HG03039 (cell line): Measurements from ENCODE around the gene NFATC2.
"Not testable (repeated sequence)": the region's sequence is repeated elsewhere in the genome, so short reads cannot be mapped to it uniquely, and the experiment has no call there.

Experiments
- ATAC-seq: cut with Tn5 transposase; IDR thresholded peaks from one replicate; pipeline ENCODE4 v1.9.1; 2021; ENCODE audit warnings: mild to moderate bottlenecking, moderate library complexity; ENCODE audit not compliant: unreplicated experiment

The NFATC2 gene

DNA sequence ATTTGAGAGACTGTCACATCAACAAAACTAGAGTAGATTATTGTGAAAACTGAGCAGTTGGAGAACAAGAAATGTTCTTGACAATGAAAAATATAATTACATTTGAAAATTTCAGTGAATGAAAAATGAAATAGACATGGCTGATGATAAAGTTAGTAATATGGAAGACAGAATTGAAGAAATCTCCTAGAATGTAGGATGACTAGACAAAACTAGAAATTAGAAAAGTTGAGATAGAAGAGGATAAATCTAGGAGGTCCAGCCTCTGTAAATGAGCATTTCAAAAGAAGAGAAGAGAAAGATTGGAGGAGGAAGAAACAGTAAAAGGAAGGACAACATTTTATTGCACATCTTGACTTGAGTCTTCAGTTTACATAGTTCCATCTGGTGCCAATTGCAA is 178.7 kb downstream of the NFATC2 start:
- no peak for ATAC-seq

- no peak for ATAC-seq
Observed at GRCh38 chr20:51363378-51363777, 179.1 kb downstream of the NFATC2 start.

GRCh38 chr20:51362254-51362653 is 180.3 kb downstream of the NFATC2 start:
- no peak for ATAC-seq

DNA sequence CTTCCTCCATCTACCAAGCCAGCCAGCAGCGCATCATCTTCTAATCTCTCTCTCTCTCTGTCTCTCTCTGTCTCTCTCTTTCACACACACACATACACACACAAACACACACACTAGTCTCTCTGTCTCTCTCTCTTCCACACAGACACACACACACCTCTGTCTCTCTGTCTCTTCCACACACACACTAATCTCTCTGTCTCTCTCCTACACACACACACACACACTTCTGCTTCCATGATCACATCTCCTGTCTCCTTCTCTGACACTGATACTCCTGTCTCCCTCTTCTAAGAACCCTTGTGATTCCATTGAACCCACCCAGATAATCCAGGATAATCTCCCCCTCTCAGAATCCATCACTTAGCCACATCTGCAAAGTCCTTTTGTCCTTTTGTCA is 181.3 kb downstream of the NFATC2 start:
- ATAC-seq, result no peak

DNA sequence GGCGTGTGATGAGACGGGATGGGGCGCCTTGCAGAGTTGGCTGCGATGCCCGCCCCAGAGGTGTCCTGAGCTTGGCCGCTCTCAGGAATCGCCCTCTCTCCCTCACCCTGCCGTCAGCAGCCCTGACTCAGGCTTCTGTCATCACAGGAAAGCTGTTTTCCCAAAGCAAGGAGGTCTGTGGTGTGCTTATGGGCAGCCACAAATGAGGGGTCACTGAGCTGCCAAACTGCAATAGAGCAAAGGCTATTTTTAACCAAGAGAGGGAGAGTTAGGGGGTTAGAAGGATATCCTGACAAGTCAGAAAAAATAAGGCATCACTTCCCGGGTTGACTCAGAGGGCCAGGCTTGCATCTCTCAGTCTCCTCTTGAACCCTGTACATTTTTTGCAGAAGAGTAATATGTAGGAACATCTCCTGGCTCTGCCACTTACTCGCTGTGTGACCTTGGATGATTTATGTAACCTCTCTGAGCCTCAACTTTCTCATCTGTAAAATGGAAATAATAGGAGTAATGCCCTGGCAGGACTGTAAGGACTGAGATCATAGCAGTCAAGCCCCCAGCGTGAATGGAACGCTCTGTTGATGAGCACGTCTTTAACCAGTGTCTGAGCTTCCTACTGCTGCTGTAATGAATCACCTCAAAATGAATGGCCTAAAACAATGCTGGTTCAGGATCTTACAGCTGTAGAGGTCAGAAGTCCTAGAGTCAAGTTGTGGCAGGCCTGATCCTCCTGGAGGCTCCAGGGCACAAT is 181.9 kb downstream of the NFATC2 start:
- ATAC-seq, result no peak

DNA sequence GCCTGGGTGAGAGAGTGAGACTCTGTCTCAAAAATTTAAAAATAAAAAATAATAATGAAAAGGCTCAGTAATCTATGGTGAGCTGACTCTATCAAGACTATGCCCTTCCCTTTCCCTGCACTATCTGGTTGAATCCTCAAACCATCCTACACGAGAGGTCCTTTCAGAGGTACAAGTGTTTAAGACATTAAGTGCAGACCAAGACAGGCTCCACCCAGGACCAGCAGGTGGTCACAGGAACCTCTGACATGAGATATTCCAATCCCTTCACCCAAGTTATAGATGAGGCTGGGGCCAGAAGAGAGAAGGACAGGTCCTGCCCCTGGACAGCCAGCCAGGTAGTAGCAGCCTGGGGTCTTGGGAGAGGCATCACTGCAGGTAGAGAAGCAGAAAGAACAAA is 182.6 kb downstream of the NFATC2 start:
- no peak for ATAC-seq

- ATAC-seq, result no peak
Observed at GRCh38 chr20:51359401-51359800, 183.1 kb downstream of the NFATC2 start.

DNA sequence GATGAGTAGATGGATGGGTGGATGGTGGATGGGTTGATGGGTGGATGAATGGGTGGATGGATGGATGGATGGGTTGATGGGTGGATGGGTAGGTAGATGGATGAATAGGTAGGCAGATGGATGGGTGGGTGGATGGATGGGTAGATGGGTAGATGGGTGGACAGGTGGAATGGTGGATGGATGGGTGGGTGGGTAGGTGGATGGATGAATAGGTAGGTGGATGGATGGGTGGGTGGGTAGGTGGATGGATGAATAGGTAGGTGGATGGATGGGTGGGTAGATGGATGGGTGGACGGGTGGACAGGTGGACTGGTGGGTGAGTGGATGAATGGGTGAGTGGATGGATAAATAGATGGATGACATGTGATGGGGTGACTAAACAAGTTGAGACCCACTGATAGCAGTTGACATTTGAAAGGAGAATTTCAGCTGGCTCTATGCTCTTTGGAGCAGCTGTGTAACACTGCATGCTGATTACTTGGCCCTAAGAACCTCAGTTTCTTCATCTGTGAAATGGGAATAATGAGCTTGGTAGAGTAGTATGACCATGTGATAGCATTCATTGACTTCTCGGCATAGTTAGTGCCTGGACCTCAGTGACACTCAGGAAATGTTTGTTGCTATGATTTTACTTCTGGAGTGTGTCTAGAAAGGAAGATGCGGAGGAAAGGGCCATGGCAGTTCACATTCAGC is 184.3 kb downstream of the NFATC2 start:
- no peak for ATAC-seq

DNA sequence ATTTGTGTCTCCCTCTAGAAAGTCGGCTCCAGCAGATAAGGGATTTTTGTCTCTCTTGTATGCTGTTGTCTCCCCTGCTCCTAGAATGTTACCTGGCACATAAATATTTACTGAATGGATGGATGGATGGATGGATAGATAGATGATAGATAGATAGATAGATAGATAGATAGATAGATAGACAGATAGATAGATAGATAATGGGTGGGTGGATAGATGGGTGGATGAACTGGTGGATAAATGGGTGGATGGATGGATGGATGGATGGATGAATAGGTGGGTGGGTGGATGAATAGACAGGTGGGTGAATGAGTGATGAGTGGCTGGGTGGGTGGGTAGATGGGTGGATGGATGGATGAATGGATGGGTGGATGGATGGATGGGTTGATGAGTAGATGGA is 185.0 kb downstream of the NFATC2 start:
- no peak for ATAC-seq

- ATAC-seq, result no peak
Observed at GRCh38 chr20:51356871-51357270, 185.6 kb downstream of the NFATC2 start.

DNA sequence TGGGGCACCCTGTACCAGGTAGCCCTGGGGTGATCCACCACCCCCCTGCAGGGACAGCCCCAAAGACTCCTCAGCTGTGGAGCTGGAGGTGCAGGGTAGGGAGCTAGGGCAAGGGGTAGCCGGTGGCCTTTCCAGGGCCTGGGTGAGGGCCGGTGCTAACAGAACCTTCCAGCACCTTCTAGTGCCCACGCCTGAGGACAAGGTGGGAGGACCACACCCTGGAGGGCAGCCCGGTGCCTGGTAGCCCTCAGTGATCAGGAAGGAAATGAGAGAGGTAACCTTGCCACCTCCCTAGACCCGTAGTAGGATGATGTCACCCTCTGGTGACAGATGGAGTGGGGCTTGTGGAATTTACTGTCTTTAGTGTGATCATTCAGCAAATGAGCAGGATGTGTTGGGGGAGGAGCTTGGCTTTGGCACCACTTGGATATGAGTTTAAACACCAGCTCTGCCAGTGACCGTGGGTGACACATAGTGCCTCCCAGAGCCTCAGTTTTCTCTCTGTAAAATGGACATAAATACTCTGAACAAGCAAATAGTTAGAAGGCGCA is 187.7 kb downstream of the NFATC2 start:
- no peak for ATAC-seq

GRCh38 chr20:51354191-51354768 is 188.2 kb downstream of the NFATC2 start:
- ATAC-seq, result no peak

- ATAC-seq, result no peak
Observed at GRCh38 chr20:51353491-51353890, 189.0 kb downstream of the NFATC2 start.

DNA sequence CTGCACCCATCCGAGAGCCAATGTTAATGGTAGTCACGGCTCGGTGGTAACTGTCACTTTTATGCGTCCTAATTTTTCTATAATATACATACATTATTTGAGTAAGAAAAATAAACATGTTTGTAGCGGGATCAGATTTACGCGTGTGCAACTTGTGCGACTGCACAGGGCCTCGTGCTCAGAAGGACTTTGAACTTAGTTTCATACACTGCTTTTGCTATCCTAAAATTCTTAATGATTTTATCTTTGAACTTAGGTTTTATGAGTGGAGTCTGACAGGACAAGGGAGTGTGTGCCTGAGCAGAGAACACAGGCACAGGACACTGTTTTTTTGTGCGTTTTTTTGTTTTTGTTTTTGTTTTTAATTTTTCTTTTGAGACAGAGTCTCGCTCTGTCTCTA is 189.7 kb downstream of the NFATC2 start:
- no peak for ATAC-seq

GRCh38 chr20:51350941-51351631 is 191.4 kb downstream of the NFATC2 start:
- ATAC-seq, result no peak

DNA sequence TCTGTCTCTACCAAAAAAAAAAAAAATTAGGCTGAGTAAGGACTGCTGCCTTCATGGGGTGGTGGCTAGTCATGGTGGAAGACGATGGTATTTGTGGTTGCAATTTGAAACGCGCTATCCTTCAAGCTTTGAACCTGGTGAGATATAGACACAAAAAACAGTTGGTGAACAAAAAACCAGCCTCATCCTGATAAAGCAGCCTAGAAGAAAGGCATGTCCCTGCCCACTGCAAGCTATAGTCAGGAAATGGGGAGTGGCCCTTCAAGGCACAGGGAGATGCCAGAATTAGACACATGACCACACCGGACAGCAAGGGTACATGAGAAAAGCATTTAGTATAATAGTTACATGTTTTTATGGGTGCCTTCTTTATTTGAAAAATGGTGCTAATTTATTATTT is 193.6 kb downstream of the NFATC2 start:
- no peak for ATAC-seq

- no peak for ATAC-seq
Observed at GRCh38 chr20:51347831-51348230, 194.7 kb downstream of the NFATC2 start.

DNA sequence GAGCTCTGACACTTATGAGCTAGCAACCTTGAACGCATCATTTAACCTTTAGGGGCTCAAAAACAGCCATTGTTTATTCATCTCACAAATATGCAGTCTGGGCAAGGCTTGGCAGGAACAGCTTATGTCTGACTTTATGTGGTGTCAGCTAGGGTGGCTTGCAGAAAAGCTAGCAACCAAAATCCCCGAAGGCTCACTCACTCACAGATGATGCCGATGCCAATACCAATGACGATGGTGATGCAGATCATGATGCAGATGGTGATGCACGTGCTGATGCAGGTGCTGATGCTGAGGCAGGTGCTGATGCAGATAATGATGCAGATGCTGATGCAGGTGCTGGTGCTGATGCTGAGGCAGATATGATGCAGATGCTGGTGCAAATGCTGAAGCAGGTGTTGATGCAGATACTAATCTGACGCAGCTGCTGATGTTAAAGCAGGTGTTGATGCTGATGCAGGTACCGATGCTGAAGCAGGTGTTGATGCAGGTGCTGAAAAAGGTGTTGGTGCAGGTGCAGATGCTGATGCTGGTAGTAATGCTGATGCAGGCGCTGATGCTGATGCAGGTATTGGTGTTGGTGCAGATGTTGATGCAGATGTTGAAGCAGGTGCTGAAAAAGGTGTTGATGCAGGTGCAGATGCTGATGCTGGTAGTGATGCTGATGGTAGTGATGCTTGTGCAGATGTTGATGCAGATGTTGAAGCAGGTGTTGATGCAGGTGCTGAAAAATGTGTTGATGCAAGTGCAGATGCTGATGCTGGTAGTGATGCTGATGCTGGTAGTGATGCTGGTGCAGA is 195.6 kb downstream of the NFATC2 start:
- no peak for ATAC-seq

DNA sequence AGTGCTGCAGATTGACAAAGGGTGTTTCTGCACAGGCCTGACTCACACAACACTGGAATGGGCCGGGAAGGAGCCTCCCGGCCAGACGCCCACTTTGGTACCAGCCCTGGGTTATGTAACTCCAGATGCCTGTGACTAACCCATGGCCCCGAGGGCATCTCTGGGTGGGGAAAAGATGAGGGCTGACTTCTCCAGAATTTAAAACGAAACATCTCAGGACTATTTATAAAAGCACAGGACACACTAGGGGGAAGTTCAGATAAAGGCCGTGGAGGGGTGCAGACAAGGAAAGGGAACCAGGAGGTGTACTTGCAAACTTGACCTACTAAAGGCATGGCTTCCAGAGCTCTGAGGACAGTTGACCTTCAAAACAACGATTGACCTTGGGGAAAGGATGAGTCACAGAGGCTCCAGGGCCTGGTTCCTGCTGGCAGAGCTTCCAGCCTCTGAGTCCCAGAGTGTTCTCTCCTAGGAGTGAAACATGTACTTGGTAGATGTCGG is 196.9 kb downstream of the NFATC2 start:
- ATAC-seq, result no peak

- ATAC-seq, result not testable (repeated sequence)
Observed at GRCh38 chr20:51343802-51344201, 198.7 kb downstream of the NFATC2 start.
